ENCODE data around the gene SLC38A6. TPM values are rescaled to one million over a fixed set of nuclear protein-coding genes. Genes with fewer than 3 reads are reported as not detected.
A peak's percentile ranks its signal among the peaks of the same experiment; 100 is the strongest.

Gene SLC38A6
- total and polyA plus RNA-seq, 11 donors, result 1.6 to 19.6 (median 3.5) TPM

- TF ChIP-seq CTCF (IDR thresholded peaks at IDR 0.05) (no peak), POLR2A (IDR thresholded peaks at IDR 0.05) (no peak)
- H3K36me3 ChIP-seq, result peaks cover 0 to 5% (median 0%) of the 10 kb centered on the region in 9 donors
- H3K27ac ChIP-seq, result no peak overlapping the region
- H3K27me3 ChIP-seq, result no peaks in the 10 kb centered on the region
- no peak overlapping the region for H3K4me3 ChIP-seq
- intact Hi-C loops (cut with DNase I), result no loop called here
- no peaks in the 10 kb centered on the region for H3K4me1 ChIP-seq
- ATAC-seq (no peak), DNase-seq (no peak)
- H3K9me3 ChIP-seq, result no peaks in the 10 kb centered on the region
Observed at GRCh38 chr14:61042220-61042619, 61.2 kb downstream of the SLC38A6 start.

- intact Hi-C loops (cut with DNase I), result no loop called here
- no peaks in the 10 kb centered on the region for H3K27me3 ChIP-seq
- DNase-seq, result no peak
- no peaks in the 10 kb centered on the region for H3K4me1 ChIP-seq
- ATAC-seq, result no peak
- H3K27ac ChIP-seq, result no peak overlapping the region
- peaks cover 0 to 7% (median 0%) of the 10 kb centered on the region in 9 donors for H3K36me3 ChIP-seq
- no peak overlapping the region for H3K4me3 ChIP-seq
- no peaks in the 10 kb centered on the region for H3K9me3 ChIP-seq
- TF ChIP-seq POLR2A (IDR thresholded peaks at IDR 0.05), result no peak
- TF ChIP-seq CTCF (IDR thresholded peaks at IDR 0.05), result no peak
- 81 to 87% (median 84%) methylated on average over 1 of the region's 1 CpG for WGBS, 4 donors
Observed at GRCh38 chr14:61043506-61043905, 62.5 kb downstream of the SLC38A6 start.

GRCh38 chr14:61047021-61047420 is 66.0 kb downstream of the SLC38A6 start:
- no peak overlapping the region for H3K4me3 ChIP-seq
- H3K4me1 ChIP-seq, result peaks cover 0 to 8% (median 0%) of the 10 kb centered on the region in 12 donors
- intact Hi-C loops (cut with DNase I), result no loop called here
- no peak overlapping the region for H3K27ac ChIP-seq
- no peaks in the 10 kb centered on the region for H3K9me3 ChIP-seq
- H3K27me3 ChIP-seq, result no peaks in the 10 kb centered on the region
- TF ChIP-seq CTCF (IDR thresholded peaks at IDR 0.05), result no peak
- no peak for TF ChIP-seq POLR2A (IDR thresholded peaks at IDR 0.05)
- DNase-seq (no peak), ATAC-seq (no peak)
- H3K36me3 ChIP-seq, result peaks cover 0 to 8% (median 0%) of the 10 kb centered on the region in 9 donors

- TF ChIP-seq CTCF (IDR thresholded peaks at IDR 0.05) (no peak), POLR2A (IDR thresholded peaks at IDR 0.05) (no peak)
- ATAC-seq (peak in 1 of 4 donors; percentile 18), DNase-seq (no peak)
- intact Hi-C loops (cut with DNase I), result no loop called here
- Histone ChIP-seq H3K4me3 (no peak overlapping the region), H3K36me3 (peaks cover 0 to 11% (median 4%) of the 10 kb centered on the region in 9 donors), H3K9me3 (peaks cover 0 to 7% (median 0%) of the 10 kb centered on the region in 12 donors), H3K4me1 (peaks cover 0 to 8% (median 0%) of the 10 kb centered on the region in 12 donors), H3K27ac (no peak overlapping the region), H3K27me3 (no peaks in the 10 kb centered on the region)
Observed at GRCh38 chr14:61048640-61049039, 67.6 kb downstream of the SLC38A6 start.

Measured in heart left ventricle (tissue), 16 donors.